ENCODE data around the gene NAXD. TPM values are rescaled to one million over a fixed set of nuclear protein-coding genes. Genes with fewer than 3 reads are reported as not detected.

The NAXD gene
- total RNA-seq, 4 donors from 2014 or later: 12.9 to 37.8 (median 33.3) TPM

DNA sequence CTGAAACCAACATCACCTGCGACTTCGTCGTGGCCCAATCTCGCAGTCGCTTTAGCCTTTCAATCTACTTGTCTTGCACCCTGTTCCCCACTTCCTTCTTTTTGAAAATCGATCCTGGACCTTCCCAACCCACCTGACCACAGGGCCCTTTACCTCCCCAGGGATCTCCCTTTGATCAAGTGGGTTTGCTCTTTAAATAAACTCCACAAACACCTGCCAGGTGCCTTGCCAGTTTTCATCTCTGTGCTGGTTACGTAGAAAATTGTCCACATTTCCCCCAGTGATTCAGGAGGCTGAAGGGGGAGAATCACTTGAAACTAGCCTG lies 39.3 kb upstream of the NAXD start:
- Histone ChIP-seq H3K4me1 (peaks cover 0 to 10% (median 2%) of the 10 kb centered on the region in 4 donors), H3K27me3 (no peaks in the 10 kb centered on the region), H3K36me3 (no peaks in the 10 kb centered on the region), H3K27ac (no peak overlapping the region), H3K4me3 (no peak overlapping the region), H3K9me3 (no peaks in the 10 kb centered on the region)
- DNase-seq: no peak
- WGBS, 2 donors (ENCODE audit: low coverage in 1 of 2): 51 to 75% methylated on average over 7 of the region's 7 CpGs
- intact Hi-C loops (cut with DNase I; ENCODE audit: low total_unique reads): no loop called here
- in situ Hi-C loops (cut with MboI; ENCODE audit: low pct_ligation_motif_present in 1 of 4, low pct_unique_long_range_greater_than_20kb in 1 of 4, low sequenced_read_pairs in 3 of 4): loop anchor here in 1 of 4 donors (25.0 kb wide), 2 partner anchors 236 to 486 kb away; no protein-coding TSS in a partner anchor
- TF ChIP-seq POLR2A (IDR thresholded peaks at IDR 0.05) (no peak), EP300 (IDR thresholded peaks at IDR 0.05; ENCODE audit: low read depth) (no peak), CTCF (IDR thresholded peaks at IDR 0.05) (no peak), POLR2AphosphoS5 (IDR thresholded peaks at IDR 0.05) (no peak)

DNA sequence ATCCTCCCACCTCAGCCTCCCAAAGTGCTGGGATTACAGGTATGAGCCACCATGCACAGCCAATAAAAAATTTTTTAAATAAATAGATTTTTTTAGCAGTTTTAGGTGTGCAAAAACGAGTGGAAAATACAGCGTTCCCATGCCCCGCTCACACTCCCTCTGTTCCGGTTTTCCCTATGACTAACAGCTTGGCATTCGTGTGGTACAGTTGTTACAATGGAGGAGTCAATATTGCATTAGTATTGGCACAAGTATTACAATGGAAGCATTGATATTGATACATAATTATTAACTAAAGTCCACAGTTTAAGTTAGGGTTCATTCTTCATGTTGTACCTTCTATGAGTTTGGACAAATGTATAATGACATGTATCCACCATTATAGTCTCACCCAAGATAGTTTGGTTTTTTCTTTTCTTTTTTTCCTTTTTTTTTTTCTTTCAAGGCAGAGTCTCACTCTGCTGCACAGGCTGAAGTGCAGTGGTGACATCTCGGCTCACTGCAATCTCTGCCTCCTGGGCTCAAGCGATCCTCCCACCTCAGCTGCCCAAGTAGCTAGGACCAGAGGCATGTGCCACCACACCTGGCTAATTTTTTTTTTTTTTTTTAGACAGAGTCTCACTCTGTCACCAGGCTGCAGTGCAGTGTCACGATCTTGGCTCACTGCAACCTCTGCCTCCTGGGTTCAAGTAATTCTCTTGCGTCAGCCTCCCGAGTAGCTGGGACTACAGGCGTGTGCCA lies 38.4 kb upstream of the NAXD start:
- H3K4me1 ChIP-seq: peaks cover 0 to 8% (median 1%) of the 10 kb centered on the region in 4 donors
- DNase-seq: no peak
- H3K27ac ChIP-seq: no peak overlapping the region

DNA sequence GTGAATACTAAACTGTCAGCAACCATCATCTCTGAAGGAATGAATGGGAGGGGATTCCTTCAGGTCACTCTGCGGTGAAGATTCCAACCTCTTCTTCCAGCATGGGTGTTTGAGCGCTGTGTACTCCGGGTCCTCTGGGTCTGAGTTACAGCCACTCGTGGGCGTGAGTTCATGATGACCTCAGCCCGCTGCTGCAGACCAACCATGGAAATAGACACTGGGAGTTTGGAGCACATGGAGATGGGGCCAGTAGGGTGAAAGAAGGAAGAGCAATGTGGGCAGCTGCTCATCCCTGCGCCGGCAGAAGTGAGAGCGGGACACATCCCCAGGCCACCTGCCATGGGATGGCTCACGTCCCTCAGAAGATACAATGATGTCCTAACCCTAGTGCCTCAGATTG lies 37.0 kb upstream of the NAXD start:
- no peak for TF ChIP-seq POLR2A (IDR thresholded peaks at IDR 0.05)
- no peak for TF ChIP-seq POLR2AphosphoS5 (IDR thresholded peaks at IDR 0.05)
- TF ChIP-seq EP300 (IDR thresholded peaks at IDR 0.05; ENCODE audit: low read depth): no peak
- TF ChIP-seq CTCF (IDR thresholded peaks at IDR 0.05): no peak
- Histone ChIP-seq H3K36me3 (no peaks in the 10 kb centered on the region), H3K4me3 (no peak overlapping the region), H3K27me3 (no peaks in the 10 kb centered on the region), H3K4me1 (peaks cover 0 to 6% (median 0%) of the 10 kb centered on the region in 4 donors), H3K27ac (no peak overlapping the region), H3K9me3 (no peaks in the 10 kb centered on the region)
- WGBS, 2 donors (ENCODE audit: low coverage in 1 of 2): 75 to 79% methylated on average over 4 to 10 of the region's 10 CpGs
- intact Hi-C loops (cut with DNase I; ENCODE audit: low total_unique reads): no loop called here
- no peak for DNase-seq
- in situ Hi-C loops (cut with MboI; ENCODE audit: low pct_ligation_motif_present in 1 of 4, low pct_unique_long_range_greater_than_20kb in 1 of 4, low sequenced_read_pairs in 3 of 4): loop anchor here in 1 of 4 donors (25.0 kb wide), 2 partner anchors 234 to 484 kb away; no protein-coding TSS in a partner anchor

More for the DNA sequence above, 38.4 kb upstream of the NAXD start:
- intact Hi-C loops (cut with DNase I; ENCODE audit: low total_unique reads): no loop called here
- Histone ChIP-seq H3K4me3 (no peak overlapping the region), H3K9me3 (no peaks in the 10 kb centered on the region), H3K36me3 (no peaks in the 10 kb centered on the region), H3K27me3 (no peaks in the 10 kb centered on the region)
- whole genome bisulfite sequencing, 2 donors (ENCODE audit: low coverage in 1 of 2): 54 to 58% methylated on average over 9 to 11 of the region's 11 CpGs
- TF ChIP-seq EP300 (IDR thresholded peaks at IDR 0.05; ENCODE audit: low read depth): no peak
- no peak for TF ChIP-seq CTCF (IDR thresholded peaks at IDR 0.05)
- no peak for TF ChIP-seq POLR2AphosphoS5 (IDR thresholded peaks at IDR 0.05)
- no peak for TF ChIP-seq POLR2A (IDR thresholded peaks at IDR 0.05)
- in situ Hi-C loops (cut with MboI; ENCODE audit: low pct_ligation_motif_present in 1 of 4, low pct_unique_long_range_greater_than_20kb in 1 of 4, low sequenced_read_pairs in 3 of 4): loop anchor here in 1 of 4 donors (25.0 kb wide), 2 partner anchors 235 to 485 kb away; no protein-coding TSS in a partner anchor

DNA sequence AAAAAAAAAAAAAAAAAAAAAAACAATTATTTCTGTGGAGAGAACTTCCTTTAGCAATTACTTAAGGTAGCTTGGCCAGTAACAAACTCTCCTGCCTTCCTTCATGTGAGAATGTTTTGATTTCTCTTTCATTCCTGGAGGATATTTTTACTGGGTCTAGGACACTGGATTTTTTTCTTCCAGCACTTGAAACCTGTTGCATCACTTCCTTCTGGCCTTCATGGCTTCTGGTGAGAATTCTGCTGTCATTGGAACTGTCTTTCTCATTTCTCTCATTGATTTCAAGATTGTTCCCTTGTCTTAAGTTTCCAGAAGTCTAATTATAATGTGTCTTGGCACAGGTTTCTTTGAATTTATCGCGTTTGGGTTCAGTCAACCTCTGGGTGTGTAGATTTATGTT lies 34.5 kb upstream of the NAXD start:
- intact Hi-C loops (cut with DNase I; ENCODE audit: low total_unique reads): no loop called here
- in situ Hi-C loops (cut with MboI; ENCODE audit: low pct_ligation_motif_present in 1 of 4, low pct_unique_long_range_greater_than_20kb in 1 of 4, low sequenced_read_pairs in 3 of 4): loop anchor here in 1 of 4 donors (25.0 kb wide), 2 partner anchors 232 to 482 kb away; no protein-coding TSS in a partner anchor

More for the DNA sequence above, 34.5 kb upstream of the NAXD start:
- no peak for TF ChIP-seq CTCF (IDR thresholded peaks at IDR 0.05)
- TF ChIP-seq POLR2AphosphoS5 (IDR thresholded peaks at IDR 0.05): no peak
- TF ChIP-seq EP300 (IDR thresholded peaks at IDR 0.05; ENCODE audit: low read depth): no peak
- no peak for TF ChIP-seq POLR2A (IDR thresholded peaks at IDR 0.05)
- Histone ChIP-seq H3K4me1 (peaks cover 0 to under 1% (median 0%) of the 10 kb centered on the region in 4 donors), H3K27ac (no peak overlapping the region), H3K27me3 (no peaks in the 10 kb centered on the region), H3K36me3 (no peaks in the 10 kb centered on the region), H3K4me3 (no peak overlapping the region), H3K9me3 (no peaks in the 10 kb centered on the region)
- no peak for DNase-seq
- 61 to 90% methylated on average over 2 of the region's 2 CpGs for WGBS, 2 donors (ENCODE audit: low coverage in 1 of 2)

Measured in transverse colon (tissue), 4 donors.